Fibroblast of pulmonary artery (primary cell): ENCODE data around the gene RFC1.

Experiments
- DNase-seq: peaks from one replicate; pipeline ENCODE4 v3.0.0-alpha.2; 2010; ENCODE audit warnings: low read depth
- H3K4me3 ChIP-seq: replicated peaks from 2 replicates; pipeline ENCODE4 v1.5.1; 2011; ENCODE audit warnings: low read depth, mild to moderate bottlenecking, control low read depth, low read length, moderate library complexity
- TF ChIP-seq, protein P1 (sequence below): IDR thresholded peaks from 2 replicates; pipeline ENCODE4 v1.5.1; 2011; ENCODE audit warnings: mild to moderate bottlenecking, control low read depth, low read length, inconsistent platforms; ENCODE audit errors: missing control alignments

Gene RFC1

DNA sequence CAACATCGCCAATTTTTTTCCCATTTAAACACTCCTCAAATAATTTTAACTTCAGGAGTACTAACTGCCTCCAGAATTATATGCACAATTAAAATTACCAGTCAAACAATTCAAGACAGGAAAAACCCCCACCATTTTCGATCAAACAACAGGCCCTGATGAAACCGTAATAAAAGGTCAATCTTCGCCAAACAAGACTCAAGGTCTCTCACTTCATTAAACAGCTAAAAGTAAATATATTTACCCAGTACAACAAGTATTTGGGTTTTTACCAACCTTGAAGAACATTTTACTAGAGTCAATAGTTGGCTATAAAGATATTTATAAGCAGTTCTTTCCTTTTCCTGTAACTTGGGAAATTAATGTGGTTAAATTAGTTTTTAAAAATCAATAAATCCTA is 28.3 kb downstream of the RFC1 start:
- no peak for DNase-seq
- TF ChIP-seq, protein P1, sequence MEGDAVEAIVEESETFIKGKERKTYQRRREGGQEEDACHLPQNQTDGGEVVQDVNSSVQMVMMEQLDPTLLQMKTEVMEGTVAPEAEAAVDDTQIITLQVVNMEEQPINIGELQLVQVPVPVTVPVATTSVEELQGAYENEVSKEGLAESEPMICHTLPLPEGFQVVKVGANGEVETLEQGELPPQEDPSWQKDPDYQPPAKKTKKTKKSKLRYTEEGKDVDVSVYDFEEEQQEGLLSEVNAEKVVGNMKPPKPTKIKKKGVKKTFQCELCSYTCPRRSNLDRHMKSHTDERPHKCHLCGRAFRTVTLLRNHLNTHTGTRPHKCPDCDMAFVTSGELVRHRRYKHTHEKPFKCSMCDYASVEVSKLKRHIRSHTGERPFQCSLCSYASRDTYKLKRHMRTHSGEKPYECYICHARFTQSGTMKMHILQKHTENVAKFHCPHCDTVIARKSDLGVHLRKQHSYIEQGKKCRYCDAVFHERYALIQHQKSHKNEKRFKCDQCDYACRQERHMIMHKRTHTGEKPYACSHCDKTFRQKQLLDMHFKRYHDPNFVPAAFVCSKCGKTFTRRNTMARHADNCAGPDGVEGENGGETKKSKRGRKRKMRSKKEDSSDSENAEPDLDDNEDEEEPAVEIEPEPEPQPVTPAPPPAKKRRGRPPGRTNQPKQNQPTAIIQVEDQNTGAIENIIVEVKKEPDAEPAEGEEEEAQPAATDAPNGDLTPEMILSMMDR = no peak
- H3K4me3 ChIP-seq = no peak overlapping the region

DNA sequence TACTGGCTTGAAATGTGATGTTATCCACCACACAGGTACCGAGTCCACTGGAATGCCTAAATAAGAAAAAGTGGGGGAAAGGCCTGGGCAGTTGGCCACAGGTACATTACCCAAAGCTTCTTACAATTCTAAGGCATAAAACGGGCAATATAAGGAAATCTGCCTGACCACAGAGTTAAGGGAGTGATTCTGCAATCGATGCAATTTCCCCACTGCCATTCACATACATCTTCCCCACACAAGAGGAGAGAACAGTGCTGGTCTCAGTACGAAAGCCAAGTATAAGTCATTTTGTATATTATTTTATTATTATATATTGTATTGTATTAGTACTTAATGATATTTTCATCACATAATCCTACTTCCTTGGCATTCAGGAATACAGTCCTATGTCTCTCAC is 30.6 kb downstream of the RFC1 start:
- TF ChIP-seq, protein P1 = no peak
- DNase-seq = no peak
- no peak overlapping the region for H3K4me3 ChIP-seq

DNA sequence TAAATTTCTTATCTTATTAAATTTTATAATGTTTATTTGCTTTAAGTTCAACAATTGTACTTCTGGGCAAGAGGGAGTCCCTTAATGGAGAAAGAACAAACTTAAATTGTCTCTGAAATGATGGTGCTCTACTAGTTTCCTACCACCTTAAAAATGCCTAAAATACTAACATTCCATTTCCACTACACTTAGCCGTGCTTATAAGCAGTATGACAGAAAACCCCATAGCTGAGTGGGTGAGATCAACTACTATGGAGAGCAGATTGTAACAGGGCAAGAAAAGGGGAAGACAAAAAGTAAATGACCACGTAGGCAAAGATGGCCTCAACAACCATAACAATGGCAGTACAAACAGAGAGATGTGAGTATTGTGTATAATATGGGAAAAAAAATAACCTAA is 35.0 kb downstream of the RFC1 start:
- no peak for DNase-seq
- H3K4me3 ChIP-seq = no peak overlapping the region
- TF ChIP-seq, protein P1 = no peak

DNA sequence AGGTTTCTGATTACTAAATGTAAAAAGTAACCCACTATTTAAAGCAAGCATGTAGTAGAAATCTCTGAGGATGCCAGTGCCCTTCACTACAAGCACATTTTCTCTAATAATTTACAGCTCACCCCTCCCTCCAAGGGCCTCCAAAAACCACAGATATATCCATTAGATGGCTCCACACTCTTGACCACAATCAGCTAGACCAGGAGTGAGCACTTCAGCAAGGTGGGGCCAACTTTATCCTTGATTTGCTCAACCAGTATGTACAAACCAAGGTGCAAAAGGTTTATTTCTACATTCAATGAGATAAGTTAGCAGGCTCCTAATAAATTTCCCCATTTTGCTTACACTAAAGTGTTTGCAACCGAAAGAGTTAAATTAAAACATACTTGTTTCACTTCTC is 35.8 kb downstream of the RFC1 start:
- TF ChIP-seq, protein P1 = no peak
- DNase-seq = no peak
- no peak overlapping the region for H3K4me3 ChIP-seq

DNA sequence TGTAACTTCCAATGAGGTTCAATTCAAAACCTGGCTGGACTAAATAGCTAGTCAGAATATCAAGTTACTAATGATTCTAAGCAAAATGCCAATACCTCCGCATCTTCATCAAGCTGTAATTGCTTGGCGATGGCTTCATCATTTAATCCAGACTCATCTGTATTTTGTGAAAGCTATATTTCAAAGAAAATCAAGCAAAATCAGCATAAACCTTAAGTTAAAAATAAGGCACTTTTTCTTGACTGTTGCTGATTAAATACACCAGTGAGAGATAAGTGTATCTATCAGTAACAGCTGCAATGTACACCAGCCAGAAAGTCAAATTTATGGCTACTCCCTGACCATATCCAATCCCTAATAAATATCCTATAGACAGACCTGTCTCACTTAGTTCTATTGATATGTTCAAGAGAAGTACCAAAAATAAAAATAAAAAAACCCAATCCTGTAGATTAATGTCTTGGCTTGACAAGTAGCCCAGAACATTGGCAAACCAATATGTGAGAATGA is 39.6 kb downstream of the RFC1 start:
- DNase-seq = no peak
- no peak overlapping the region for H3K4me3 ChIP-seq
- TF ChIP-seq, protein P1 = no peak

DNA sequence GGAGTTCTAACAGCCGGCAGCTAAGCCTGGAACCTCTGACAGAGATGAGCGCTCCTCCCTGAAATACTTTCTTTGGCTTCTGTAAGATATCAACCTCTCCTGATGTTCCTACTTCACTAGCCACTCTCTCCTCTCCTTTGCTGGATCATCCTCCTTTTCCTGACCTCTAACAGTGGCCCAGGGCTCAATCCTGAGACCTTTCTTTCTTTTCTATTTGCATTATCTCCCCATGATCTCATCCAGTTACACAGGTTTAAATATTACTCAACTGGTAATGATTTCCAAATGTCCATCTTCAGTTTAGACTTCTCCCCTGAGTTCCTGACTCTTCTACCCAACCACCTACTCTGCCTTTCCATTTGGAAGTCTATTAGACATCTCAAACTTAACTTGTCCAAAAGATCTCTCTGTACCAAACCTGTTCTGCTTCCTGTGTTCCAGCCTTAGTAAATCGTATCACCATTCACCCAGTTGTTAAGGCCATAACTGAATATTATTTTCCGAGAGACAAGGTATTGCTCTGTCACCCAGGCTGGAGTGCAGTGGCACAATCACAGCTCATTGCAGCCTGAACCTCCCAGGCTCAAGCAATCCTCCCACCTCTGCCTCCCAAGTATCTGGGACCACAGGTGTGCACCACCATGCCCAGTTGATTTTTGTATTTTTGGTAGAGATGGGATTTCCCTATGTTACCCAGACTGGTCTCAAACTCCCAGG is 41.1 kb downstream of the RFC1 start:
- no peak overlapping the region for H3K4me3 ChIP-seq
- no peak for DNase-seq
- TF ChIP-seq, protein P1 = no peak

DNA sequence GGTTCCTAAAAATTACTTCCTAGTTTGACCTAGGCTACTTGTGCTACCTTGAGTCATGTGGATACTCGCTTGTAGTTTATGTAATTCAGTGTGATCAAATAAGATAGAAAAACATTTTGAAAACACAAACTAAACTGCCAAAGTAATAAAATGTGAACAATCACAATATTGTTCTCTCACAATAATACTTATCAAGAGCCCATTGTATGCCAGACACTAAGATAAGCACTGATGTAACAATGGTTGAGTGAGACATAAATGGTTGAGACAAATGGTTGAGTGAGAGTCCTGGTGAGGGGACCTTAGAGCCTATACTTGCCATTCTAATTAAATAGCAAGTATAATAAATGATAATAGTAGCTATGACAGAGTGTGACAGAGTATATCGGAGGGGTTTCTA is 41.7 kb downstream of the RFC1 start:
- TF ChIP-seq, protein P1 = no peak
- DNase-seq = peak; percentile 38
- no peak overlapping the region for H3K4me3 ChIP-seq
